CD8-positive, alpha-beta memory T cell (primary cell): ENCODE data around the gene SPACA5. TPM values are rescaled to one million over a fixed set of nuclear protein-coding genes. Genes with fewer than 3 reads are reported as not detected.
A peak's percentile ranks its signal among the peaks of the same experiment; 100 is the strongest.
"Not testable (repeated sequence)": the region's sequence is repeated elsewhere in the genome, so short reads cannot be mapped to it uniquely, and the experiment has no call there.

Experiments
- CTCF ChIA-PET: fragments of 350-600 bp; sonication (Branson Sonifier 250); formaldehyde crosslinking; loops from one replicate; lab custom pipeline; 2021; ENCODE audit warnings: antibody characterized with exemption; lab: Charles Lee
- POLR2A ChIA-PET: fragments of 350-600 bp; sonication (Branson Sonifier 250); formaldehyde crosslinking; loops from one replicate; lab custom pipeline; 2021; ENCODE audit warnings: antibody characterized with exemption; lab: Charles Lee
- DNase-seq, 5 donors: peaks; one replicate each; pipeline versions ENCODE4 v3.0.0 to v3.0.0-alpha.2; 2020 to 2022; ENCODE audit warnings: mixed read lengths in 1 of 5
- H3K27ac ChIP-seq: one replicate; pipeline ENCODE4 v1.7.0; 2013; ENCODE audit warnings: low read depth, mild to moderate bottlenecking, low read length, moderate library complexity
- H3K27me3 ChIP-seq: 2 replicates; pipeline ENCODE4 v1.7.0; 2013; ENCODE audit warnings: low read length, mild to moderate bottlenecking; ENCODE audit not compliant: insufficient read depth, poor library complexity, severe bottlenecking
- H3K36me3 ChIP-seq: 2 replicates; pipeline ENCODE4 v1.7.0; 2013; ENCODE audit warnings: mild to moderate bottlenecking, low read length, moderate library complexity; ENCODE audit not compliant: insufficient read depth
- H3K4me1 ChIP-seq: 2 replicates; pipeline ENCODE4 v1.7.0; 2013; ENCODE audit warnings: mild to moderate bottlenecking, low read length, moderate library complexity; ENCODE audit not compliant: insufficient read depth
- H3K4me3 ChIP-seq: 2 replicates; pipeline ENCODE4 v1.7.0; 2013; ENCODE audit warnings: mild to moderate bottlenecking, low read length
- H3K9me3 ChIP-seq: 2 replicates; pipeline ENCODE4 v1.7.0; 2013; ENCODE audit warnings: mild to moderate bottlenecking, low read length
- H3K27ac Mint-ChIP-seq, 8 donors: one replicate each; pipeline ENCODE4 v1.8.0; 2020 to 2021; ENCODE audit warnings: mixed read lengths in 8 of 8, mild to moderate bottlenecking in 6 of 8, inconsistent platforms in 3 of 8, moderate library complexity in 3 of 8
- H3K27me3 Mint-ChIP-seq, 2 donors: one replicate each; pipeline ENCODE4 v1.8.0; 2020 to 2021; ENCODE audit warnings: mixed read lengths in 2 of 2, mild to moderate bottlenecking in 1 of 2, moderate library complexity in 1 of 2
- H3K36me3 Mint-ChIP-seq, 3 donors: one replicate each; pipeline ENCODE4 v1.8.0; 2020 to 2021; ENCODE audit warnings: mixed read lengths in 3 of 3, inconsistent platforms in 1 of 3, mild to moderate bottlenecking in 1 of 3
- H3K4me1 Mint-ChIP-seq, 3 donors: one replicate each; pipeline ENCODE4 v1.8.0; 2020 to 2021; ENCODE audit warnings: mixed read lengths in 3 of 3, inconsistent platforms in 1 of 3, mild to moderate bottlenecking in 1 of 3
- H3K4me3 Mint-ChIP-seq, 7 donors: one replicate each; pipeline ENCODE4 v1.8.0; 2020 to 2021; ENCODE audit warnings: mixed read lengths in 7 of 7, mild to moderate bottlenecking in 6 of 7, moderate library complexity in 4 of 7, inconsistent platforms in 2 of 7
- H3K9me3 Mint-ChIP-seq, 5 donors: one replicate each; pipeline ENCODE4 v1.8.0; 2020 to 2022; ENCODE audit warnings: mixed read lengths in 5 of 5, mild to moderate bottlenecking in 3 of 5, moderate library complexity in 2 of 5, inconsistent platforms in 1 of 5
- polyA plus RNA-seq: library from polyadenylated mRNA; unstranded; fragments of 300-500 nt; fragmentation: Illumina TruSeq; gene quantifications from one replicate; pipeline ENCODE4 v1.2.3, GENCODE V29; 2021
- total RNA-seq, 2 experiments: library from RNA; stranded (reverse); gene quantifications; one replicate each; pipeline ENCODE4 v1.2.3, GENCODE V29; 2021

SPACA5 gene
- total RNA-seq, result not detected
- not detected for polyA plus RNA-seq

- H3K36me3 Mint-ChIP-seq, DNase-seq, CTCF ChIA-PET, H3K4me1 ChIP-seq, H3K27ac Mint-ChIP-seq, H3K27me3 ChIP-seq, POLR2A ChIA-PET, H3K9me3 Mint-ChIP-seq, H3K27me3 Mint-ChIP-seq, H3K9me3 ChIP-seq, H3K4me3 ChIP-seq, H3K27ac ChIP-seq, H3K36me3 ChIP-seq: not testable (repeated sequence)
- peaks cover 14 to 25% (median 17%) of the 10 kb centered on the region in 3 donors for H3K4me1 Mint-ChIP-seq
- H3K4me3 Mint-ChIP-seq, result peak within 1 kb of the TSS in 1 of 7 donors; percentile 14
Observed at GRCh38 chrX:48006688-48007087, at the start of gene SPACA5. Gene SPACA5 (plus strand): TSS chrX:48006988. CDS start chrX:48007803, 815 bp downstream.

GRCh38 chrX:47958206-47958605, 48.6 kb upstream of the SPACA5 start:
- H3K27ac ChIP-seq, H3K27me3 ChIP-seq, H3K36me3 Mint-ChIP-seq, H3K9me3 Mint-ChIP-seq, H3K36me3 ChIP-seq, H3K27ac Mint-ChIP-seq, H3K9me3 ChIP-seq, H3K27me3 Mint-ChIP-seq, H3K4me1 ChIP-seq, DNase-seq, POLR2A ChIA-PET, H3K4me3 ChIP-seq, H3K4me3 Mint-ChIP-seq, H3K4me1 Mint-ChIP-seq: not testable (repeated sequence)
- CTCF ChIA-PET, result interaction anchor here (1.4 kb wide), 2 partner anchors 69 to 71 kb away, joined by 3 to 6 read pairs; no protein-coding TSS in a partner anchor

- Histone ChIP-seq H3K9me3 (no peaks in the 10 kb centered on the region), H3K27me3 (no peaks in the 10 kb centered on the region), H3K27ac (no peak overlapping the region), H3K4me1 (no peaks in the 10 kb centered on the region), H3K36me3 (no peaks in the 10 kb centered on the region), H3K4me3 (no peak overlapping the region)
- peak in 1 of 5 donors; percentile 26 for DNase-seq
- H3K9me3 Mint-ChIP-seq, result no peaks in the 10 kb centered on the region
- H3K27me3 Mint-ChIP-seq, result peaks cover 0 to 4% of the 10 kb centered on the region in 2 donors
- H3K36me3 Mint-ChIP-seq, result no peaks in the 10 kb centered on the region
- ChIA-PET CTCF (interaction anchor here (1.3 to 1.4 kb wide), 4 partner anchors 64 to 71 kb away, joined by 3 to 6 read pairs (median 4); no protein-coding TSS in a partner anchor), POLR2A (no interaction called here)
- H3K4me1 Mint-ChIP-seq, result no peaks in the 10 kb centered on the region
- H3K4me3 Mint-ChIP-seq, result peak overlapping the region in 1 of 7 donors; percentile 15
- H3K27ac Mint-ChIP-seq, result no peak overlapping the region
Observed at GRCh38 chrX:47958761-47959342, 47.9 kb upstream of the SPACA5 start.

- no peak overlapping the region for H3K4me3 Mint-ChIP-seq
- H3K9me3 Mint-ChIP-seq, result peaks cover 0 to 6% (median 0%) of the 10 kb centered on the region in 5 donors
- H3K27ac Mint-ChIP-seq, result peak overlapping the region in 2 of 8 donors; percentile 5 to 39
- DNase-seq, result no peak
- H3K9me3 ChIP-seq, result no peaks in the 10 kb centered on the region
- ChIA-PET POLR2A (no interaction called here), CTCF (no interaction called here)
- no peaks in the 10 kb centered on the region for H3K4me1 Mint-ChIP-seq
- H3K4me3 ChIP-seq, result no peak overlapping the region
- H3K27me3 ChIP-seq, result no peaks in the 10 kb centered on the region
- no peaks in the 10 kb centered on the region for H3K4me1 ChIP-seq
- no peaks in the 10 kb centered on the region for H3K36me3 ChIP-seq
- peaks cover 0 to 4% of the 10 kb centered on the region in 2 donors for H3K27me3 Mint-ChIP-seq
- H3K27ac ChIP-seq, result no peak overlapping the region
- H3K36me3 Mint-ChIP-seq, result no peaks in the 10 kb centered on the region
Observed at GRCh38 chrX:47960406-47960805, 46.4 kb upstream of the SPACA5 start.

- H3K4me1 ChIP-seq, H3K4me3 Mint-ChIP-seq, H3K36me3 ChIP-seq, DNase-seq, H3K36me3 Mint-ChIP-seq, POLR2A ChIA-PET, H3K27ac Mint-ChIP-seq, H3K27me3 Mint-ChIP-seq, H3K4me3 ChIP-seq, H3K9me3 ChIP-seq, CTCF ChIA-PET, H3K9me3 Mint-ChIP-seq, H3K27ac ChIP-seq, H3K4me1 Mint-ChIP-seq, H3K27me3 ChIP-seq: not testable (repeated sequence)
Observed at GRCh38 chrX:47961830-47962229, 45.0 kb upstream of the SPACA5 start.

GRCh38 chrX:47965526-47965925, 41.3 kb upstream of the SPACA5 start:
- H3K27me3 Mint-ChIP-seq, H3K27ac Mint-ChIP-seq, H3K4me3 Mint-ChIP-seq, CTCF ChIA-PET, H3K4me1 ChIP-seq, H3K27ac ChIP-seq, DNase-seq, H3K36me3 ChIP-seq, H3K27me3 ChIP-seq, H3K9me3 ChIP-seq, H3K4me1 Mint-ChIP-seq, H3K36me3 Mint-ChIP-seq, POLR2A ChIA-PET, H3K4me3 ChIP-seq: not testable (repeated sequence)
- H3K9me3 Mint-ChIP-seq, result peaks cover 4 to 13% (median 6%) of the 10 kb centered on the region in 5 donors

- H3K4me1 Mint-ChIP-seq, result peaks cover 0 to 2% (median 0%) of the 10 kb centered on the region in 3 donors
- CTCF ChIA-PET, result no interaction called here
Observed at GRCh38 chrX:47973235-47973634, 33.6 kb upstream of the SPACA5 start.

GRCh38 chrX:47976254-47977151, 30.3 kb upstream of the SPACA5 start:
- Histone ChIP-seq H3K36me3 (peaks cover 45% of the 10 kb centered on the region), H3K27ac (no peak overlapping the region), H3K4me3 (no peak overlapping the region), H3K27me3 (no peaks in the 10 kb centered on the region), H3K9me3 (peaks cover 49% of the 10 kb centered on the region), H3K4me1 (no peaks in the 10 kb centered on the region)
- Mint-ChIP-seq H3K27me3 (peaks cover 0 to 6% of the 10 kb centered on the region in 2 donors), H3K4me1 (peaks cover 0 to 2% (median 0%) of the 10 kb centered on the region in 3 donors), H3K27ac (no peak overlapping the region), H3K4me3 (no peak overlapping the region), H3K9me3 (peaks cover 9 to 92% (median 72%) of the 10 kb centered on the region in 5 donors), H3K36me3 (peaks cover 25 to 82% (median 64%) of the 10 kb centered on the region in 3 donors)
- ChIA-PET CTCF (no interaction called here), POLR2A (no interaction called here)
- DNase-seq, result no peak

More at GRCh38 chrX:47973235-47973634, 33.6 kb upstream of the SPACA5 start:
- peak overlapping the region in 2 of 8 donors; percentile 3 to 58 for H3K27ac Mint-ChIP-seq
- peaks cover 15% of the 10 kb centered on the region for H3K36me3 ChIP-seq
- no peak overlapping the region for H3K4me3 ChIP-seq
- no peak overlapping the region for H3K27ac ChIP-seq
- H3K4me1 ChIP-seq, result no peaks in the 10 kb centered on the region
- no peak for DNase-seq
- peaks cover 38% of the 10 kb centered on the region for H3K9me3 ChIP-seq
- H3K27me3 ChIP-seq, result no peaks in the 10 kb centered on the region
- H3K4me3 Mint-ChIP-seq, result no peak overlapping the region
- peaks cover 13 to 52% (median 33%) of the 10 kb centered on the region in 3 donors for H3K36me3 Mint-ChIP-seq
- POLR2A ChIA-PET, result no interaction called here
- H3K9me3 Mint-ChIP-seq, result peaks cover 4 to 69% (median 57%) of the 10 kb centered on the region in 5 donors
- H3K27me3 Mint-ChIP-seq, result peaks cover 0 to 10% of the 10 kb centered on the region in 2 donors
